Keratinocyte (primary cell): ENCODE measurements around the gene CD96. TPM values are rescaled to one million over a fixed set of nuclear protein-coding genes. Genes with fewer than 3 reads are reported as not detected.

Experiments used
- DNase-seq: peaks from one replicate; pipeline ENCODE4 v3.0.0-alpha.2; 2011; ENCODE audit warnings: low read depth, missing footprints, low spot score
- FAIRE-seq: peaks from 2 replicates; lab custom pipeline; 2011; peaks lifted over from hg19 to GRCh38; lab: Jason Lieb, UNC
- H2AFZ ChIP-seq: 2 replicates; pipeline ENCODE4 v1.6.0; 2012; ENCODE audit warnings: low read length, control low read depth, inconsistent platforms; ENCODE audit not compliant: control insufficient read depth
- H3K27ac ChIP-seq: 2 replicates; pipeline ENCODE4 v1.5.1; 2011; ENCODE audit warnings: low read length; ENCODE audit not compliant: control insufficient read depth, insufficient read depth
- H3K27me3 ChIP-seq: 3 replicates; pipeline ENCODE4 v1.6.0; 2011; ENCODE audit warnings: low read length; ENCODE audit not compliant: control insufficient read depth, insufficient read depth; ENCODE audit errors: extremely low read depth
- H3K36me3 ChIP-seq, 2 experiments: 2 replicates in 1 of 2; 3 replicates in 1 of 2; pipeline ENCODE4 v1.5.1; 2011; ENCODE audit warnings: low read length in 2 of 2, mild to moderate bottlenecking in 1 of 2; ENCODE audit not compliant: control insufficient read depth in 2 of 2, insufficient read depth in 2 of 2; ENCODE audit errors: extremely low read depth in 1 of 2
- H3K4me1 ChIP-seq: 3 replicates; pipeline ENCODE4 v1.5.1; 2011; ENCODE audit warnings: low read length; ENCODE audit not compliant: control insufficient read depth, insufficient read depth; ENCODE audit errors: extremely low read depth
- H3K4me2 ChIP-seq: 3 replicates; pipeline ENCODE4 v1.6.0; 2011; ENCODE audit warnings: low read depth, low read length; ENCODE audit not compliant: control insufficient read depth, insufficient read depth; ENCODE audit errors: extremely low read depth
- H3K4me3 ChIP-seq, 3 experiments: fragments of 200-600 bp in 1 of 3; sonication (generic) in 1 of 3; 2 replicates in 2 of 3; 3 replicates in 1 of 3; pipeline ENCODE4 v1.5.1; 2011 to 2016; ENCODE audit warnings: low read length in 3 of 3, mild to moderate bottlenecking in 3 of 3, control low read depth in 2 of 3, inconsistent platforms in 1 of 3, low read depth in 1 of 3, mixed read lengths in 1 of 3, mixed run types in 1 of 3, moderate library complexity in 1 of 3; ENCODE audit not compliant: control insufficient read depth in 2 of 3, insufficient read depth in 2 of 3; ENCODE audit errors: extremely low read depth in 1 of 3
- H3K79me2 ChIP-seq: 2 replicates; pipeline ENCODE4 v1.6.0; 2012; ENCODE audit warnings: low read length; ENCODE audit not compliant: control insufficient read depth, insufficient read depth
- H3K9ac ChIP-seq: 3 replicates; pipeline ENCODE4 v1.6.0; 2011; ENCODE audit warnings: low read length; ENCODE audit not compliant: control insufficient read depth, insufficient read depth; ENCODE audit errors: extremely low read depth
- H3K9me1 ChIP-seq: 3 replicates; pipeline ENCODE4 v1.6.0; 2011; ENCODE audit warnings: low read length; ENCODE audit not compliant: control insufficient read depth, insufficient read depth; ENCODE audit errors: extremely low read depth
- H3K9me3 ChIP-seq: 2 replicates; pipeline ENCODE4 v1.5.1; 2012; ENCODE audit warnings: low read depth, low read length; ENCODE audit not compliant: control insufficient read depth
- H4K20me1 ChIP-seq: 3 replicates; pipeline ENCODE4 v1.6.0; 2011; ENCODE audit warnings: low read length; ENCODE audit not compliant: control insufficient read depth, insufficient read depth; ENCODE audit errors: extremely low read depth
- EZH2 ChIP-seq: IDR thresholded peaks from one replicate; pipeline ENCODE4 v1.6.1; 2012; ENCODE audit warnings: inconsistent platforms, mild to moderate bottlenecking, low read length, moderate library complexity
- dilution Hi-C: fragments of 300-500 bp; cut with MboI; formaldehyde crosslinking; loops from one replicate; pipeline ENCODE4 v1.7.0; 2020; ENCODE audit warnings: low sequenced_read_pairs; ENCODE audit not compliant: extremely low pct_ligation_motif_present
- polyA plus RNA-seq, 5 experiments: library from polyadenylated mRNA; depleted of rRNA in 3 of 5; stranded (reverse) in 3 of 5; stranded (forward) in 1 of 5; unstranded in 1 of 5; fragments of >200 nt; gene quantifications; 1 replicate in 1 of 5; 2 replicates in 3 of 5; 3 replicates in 1 of 5; pipeline versions ENCODE4 v1.2.1 to v1.2.3, GENCODE V29; 2011 to 2012; ENCODE audit warnings: missing spikeins in 2 of 5, low read depth in 1 of 5, low replicate concordance in 1 of 5
- TF ChIP-seq, protein P1 (sequence below), 3 experiments: IDR thresholded peaks in 1 of 3; conservative IDR thresholded peaks in 1 of 3; optimal IDR thresholded peaks in 1 of 3; 2 replicates in 2 of 3; 3 replicates in 1 of 3; pipeline versions ENCODE3 to v1.5.1; 2011; ENCODE audit warnings: low read length in 3 of 3, mild to moderate bottlenecking in 3 of 3, moderate library complexity in 2 of 3, control low read depth in 1 of 3, inconsistent platforms in 1 of 3; ENCODE audit not compliant: insufficient read depth in 2 of 3; ENCODE audit errors: extremely low read depth in 1 of 3

The CD96 gene
- polyA plus RNA-seq, 1 donor (not counting 4 experiments of a cell fraction or from before 2014, with no cell fraction given), result 0.13 TPM

DNA sequence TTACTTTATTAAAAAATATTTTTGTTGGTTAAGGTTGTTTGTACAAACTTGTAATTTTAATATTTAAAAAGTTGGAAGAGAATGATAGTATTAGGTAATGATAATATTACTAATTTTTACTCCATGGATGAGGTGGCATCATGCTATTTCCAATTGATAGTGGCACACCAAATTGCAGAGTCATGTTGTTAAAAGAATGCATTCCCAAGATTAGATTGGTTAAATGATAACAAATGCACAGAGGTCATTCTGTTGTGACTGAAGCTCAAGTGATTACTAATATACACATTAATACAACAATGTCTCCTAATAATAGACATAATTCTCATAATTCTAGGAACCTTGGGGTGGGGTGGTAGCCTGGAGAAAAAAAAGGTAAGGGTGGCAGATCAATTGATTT lies 126.3 kb downstream of the CD96 start:
- Histone ChIP-seq H3K27me3 (no peaks in the 10 kb centered on the region), H2AFZ (no peak overlapping the region), H3K36me3 (no peaks in the 10 kb centered on the region), H3K4me3 (no peak overlapping the region), H4K20me1 (no peaks in the 10 kb centered on the region), H3K79me2 (no peaks in the 10 kb centered on the region), H3K9me1 (no peaks in the 10 kb centered on the region), H3K9me3 (peaks cover 2% of the 10 kb centered on the region), H3K27ac (no peak overlapping the region), H3K9ac (no peak overlapping the region), H3K4me1 (peaks cover 50% of the 10 kb centered on the region), H3K4me2 (no peak overlapping the region)
- dilution Hi-C loops, result no loop called here
- FAIRE-seq (no peak), DNase-seq (no peak)
- TF ChIP-seq EZH2, result no peak
- TF ChIP-seq, protein P1, sequence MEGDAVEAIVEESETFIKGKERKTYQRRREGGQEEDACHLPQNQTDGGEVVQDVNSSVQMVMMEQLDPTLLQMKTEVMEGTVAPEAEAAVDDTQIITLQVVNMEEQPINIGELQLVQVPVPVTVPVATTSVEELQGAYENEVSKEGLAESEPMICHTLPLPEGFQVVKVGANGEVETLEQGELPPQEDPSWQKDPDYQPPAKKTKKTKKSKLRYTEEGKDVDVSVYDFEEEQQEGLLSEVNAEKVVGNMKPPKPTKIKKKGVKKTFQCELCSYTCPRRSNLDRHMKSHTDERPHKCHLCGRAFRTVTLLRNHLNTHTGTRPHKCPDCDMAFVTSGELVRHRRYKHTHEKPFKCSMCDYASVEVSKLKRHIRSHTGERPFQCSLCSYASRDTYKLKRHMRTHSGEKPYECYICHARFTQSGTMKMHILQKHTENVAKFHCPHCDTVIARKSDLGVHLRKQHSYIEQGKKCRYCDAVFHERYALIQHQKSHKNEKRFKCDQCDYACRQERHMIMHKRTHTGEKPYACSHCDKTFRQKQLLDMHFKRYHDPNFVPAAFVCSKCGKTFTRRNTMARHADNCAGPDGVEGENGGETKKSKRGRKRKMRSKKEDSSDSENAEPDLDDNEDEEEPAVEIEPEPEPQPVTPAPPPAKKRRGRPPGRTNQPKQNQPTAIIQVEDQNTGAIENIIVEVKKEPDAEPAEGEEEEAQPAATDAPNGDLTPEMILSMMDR (optimal IDR thresholded peaks at IDR 0.05 in 1 of 3, IDR thresholded peaks at IDR 0.05 in 1 of 3, conservative IDR thresholded peaks at IDR 0.05 in 1 of 3; ENCODE audit: extremely low read depth in 1 of 3, insufficient read depth in 2 of 3, low read length in 3 of 3), result no peak

DNA sequence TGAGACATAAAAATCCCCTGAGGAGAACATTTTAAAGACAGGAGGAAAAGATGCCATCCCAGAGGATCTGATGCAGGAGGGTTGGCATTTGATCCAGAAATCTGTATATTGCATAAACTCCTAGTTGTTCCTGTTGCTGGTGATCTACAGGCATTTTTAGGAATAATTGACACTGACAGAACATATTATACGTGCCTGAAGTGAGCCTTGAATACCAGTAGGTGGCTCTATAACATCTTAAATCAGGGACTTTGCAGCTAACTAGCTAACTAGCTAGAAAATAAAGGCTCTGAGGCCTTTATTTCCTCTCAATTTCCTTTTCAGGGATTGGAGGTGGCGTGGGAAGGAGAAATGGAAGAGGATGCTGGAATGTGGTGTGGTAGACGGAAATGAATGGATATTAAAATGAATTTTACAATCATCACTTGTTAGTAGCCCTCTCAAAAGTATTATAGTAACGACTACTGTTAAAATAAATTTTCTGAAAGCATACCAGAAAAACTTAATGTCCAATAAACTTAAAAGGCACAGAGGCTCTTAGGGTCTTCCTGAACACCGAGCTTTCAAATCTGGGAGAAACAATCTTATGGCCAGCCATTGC lies 127.0 kb downstream of the CD96 start:
- Histone ChIP-seq H3K27ac (peak overlapping the region; percentile 11), H3K4me3 (no peak overlapping the region), H3K27me3 (no peaks in the 10 kb centered on the region), H2AFZ (no peak overlapping the region), H3K4me1 (peaks cover 55% of the 10 kb centered on the region), H3K36me3 (no peaks in the 10 kb centered on the region), H4K20me1 (no peaks in the 10 kb centered on the region), H3K9ac (peak overlapping the region; percentile 2), H3K79me2 (no peaks in the 10 kb centered on the region), H3K4me2 (peak overlapping the region; percentile 8), H3K9me1 (no peaks in the 10 kb centered on the region), H3K9me3 (peaks cover 2% of the 10 kb centered on the region)
- TF ChIP-seq, protein P1 (optimal IDR thresholded peaks at IDR 0.05 in 1 of 3, IDR thresholded peaks at IDR 0.05 in 1 of 3, conservative IDR thresholded peaks at IDR 0.05 in 1 of 3; ENCODE audit: extremely low read depth in 1 of 3, insufficient read depth in 2 of 3, low read length in 3 of 3), result peak in 2 of 3 experiments; percentile 60 to 86
- TF ChIP-seq EZH2, result no peak
- FAIRE-seq (peak; percentile 92), DNase-seq (no peak)
- dilution Hi-C loops, result no loop called here
